Left renal cortex interstitium (tissue), 4 donors: Measurements from ENCODE around the gene OR6S1. TPM values are rescaled to one million over a fixed set of nuclear protein-coding genes. Genes with fewer than 3 reads are reported as not detected.

ENCODE experiments used
- polyA plus RNA-seq, 4 donors: library from polyadenylated mRNA; unstranded; fragments of 120-200 nt; gene quantifications; one replicate each; pipeline ENCODE4 v1.2.1, GENCODE V29; 2013; ENCODE audit not compliant: insufficient read length in 4 of 4

The OR6S1 gene
- polyA plus RNA-seq, 4 donors: not detected

Other genes with a start within 250 kb of the OR6S1 start
- gene TEP1, start 228.2 kb downstream of the OR6S1 start, polyA plus RNA-seq: 10 to 100 TPM; 13.8 to 21.6 (median 16.7) TPM
- under 1 TPM; 0.40 to 0.46 (median 0.44) TPM for gene KLHL33, start 205.5 kb downstream of the OR6S1 start, polyA plus RNA-seq
- gene OSGEP, start 186.9 kb downstream of the OR6S1 start, polyA plus RNA-seq: 10 to 100 TPM; 40.5 to 90.4 (median 63.4) TPM
- 100 to 1,000 TPM; 310 to 338 (median 322) TPM for gene APEX1, start 186.5 kb downstream of the OR6S1 start, polyA plus RNA-seq
- 10 to 100 TPM; 32.0 to 42.0 (median 33.1) TPM for gene PIP4P1, start 180.3 kb downstream of the OR6S1 start, polyA plus RNA-seq
- 10 to 100 TPM; 55.0 to 95.5 (median 62.3) TPM for gene PNP, start 172.3 kb downstream of the OR6S1 start, polyA plus RNA-seq
- gene RNASE10, start 136.2 kb downstream of the OR6S1 start, polyA plus RNA-seq: under 1 TPM in 2 of 4 donors, not detected in 2; 0.41 to 0.60 TPM
- gene RNASE9, start 80.6 kb downstream of the OR6S1 start, polyA plus RNA-seq: not detected
- gene RNASE11, start 53.7 kb downstream of the OR6S1 start, polyA plus RNA-seq: not detected
- gene RNASE12, start 50.3 kb downstream of the OR6S1 start, polyA plus RNA-seq: not detected
- gene RNASE4, start 42.9 kb upstream of the OR6S1 start, polyA plus RNA-seq: 1 to 10 TPM; 3.1 to 5.5 (median 4.1) TPM
- gene ANG, start 47.1 kb upstream of the OR6S1 start, polyA plus RNA-seq: 1 to 10 TPM; 2.9 to 5.0 (median 3.7) TPM
- under 1 TPM; 0.19 to 0.43 (median 0.28) TPM for gene EDDM3A, start 104.2 kb upstream of the OR6S1 start, polyA plus RNA-seq
- gene EDDM3B, start 126.7 kb upstream of the OR6S1 start, polyA plus RNA-seq: under 1 TPM in 1 of 4 donors, not detected in 3; 0.11 TPM
- gene RNASE6, start 139.6 kb upstream of the OR6S1 start, polyA plus RNA-seq: 1 to 10 TPM; 5.0 to 7.4 (median 5.6) TPM
- 100 to 1,000 TPM; 117 to 201 (median 179) TPM for gene RNASE1, start 161.2 kb upstream of the OR6S1 start, polyA plus RNA-seq
- gene RNASE3, start 249.7 kb upstream of the OR6S1 start, polyA plus RNA-seq: under 1 TPM in 3 of 4 donors, not detected in 1; 0.42 to 0.79 (median 0.66) TPM